WTC11 (cell line): ENCODE results near the gene CACNG7. TPM values are rescaled to one million over a fixed set of nuclear protein-coding genes. Genes with fewer than 3 reads are reported as not detected.

Experiments used
- ATAC-seq: fragments of 200-7000 bp; cut with Tn5 transposase; 2 replicates; pipeline ENCODE4 v1.10.0; 2021; ENCODE audit warnings: mild to moderate bottlenecking, moderate library complexity
- CTCF ChIA-PET: fragments of 300-600 bp; sonication (Branson Sonifier 250); formaldehyde crosslinking; loops from one replicate; lab custom pipeline; 2021; ENCODE audit warnings: antibody characterized with exemption; lab: Charles Lee
- POLR2A ChIA-PET: fragments of 350-600 bp; sonication (Branson Sonifier 250); formaldehyde crosslinking; loops from one replicate; lab custom pipeline; 2021; ENCODE audit warnings: antibody characterized with exemption; lab: Charles Lee
- DNase-seq: peaks from one replicate; pipeline ENCODE4 v3.0.0; 2021; ENCODE audit warnings: low spot score
- H3K27ac Mint-ChIP-seq: 2 replicates; pipeline ENCODE4 v1.8.0; 2021; ENCODE audit warnings: mixed read lengths
- H3K27me3 Mint-ChIP-seq: 2 replicates; pipeline ENCODE4 v1.8.0; 2021; ENCODE audit warnings: low read depth, mild to moderate bottlenecking, moderate library complexity, mixed read lengths
- H3K36me3 Mint-ChIP-seq: 2 replicates; pipeline ENCODE4 v1.8.0; 2021; ENCODE audit warnings: mixed read lengths
- H3K4me1 Mint-ChIP-seq: 2 replicates; pipeline ENCODE4 v1.8.0; 2022; ENCODE audit warnings: mixed read lengths
- H3K4me3 Mint-ChIP-seq: 2 replicates; pipeline ENCODE4 v1.8.0; 2021; ENCODE audit warnings: mild to moderate bottlenecking, moderate library complexity, mixed read lengths
- H3K9me3 Mint-ChIP-seq: 2 replicates; pipeline ENCODE4 v1.8.0; 2021; ENCODE audit warnings: mixed read lengths
- EMX1 ChIP-seq: fragments of 250-450 bp; sonication (Bioruptor Pico); IDR thresholded peaks from 2 replicates; pipeline ENCODE4 v1.8.0; 2021; ENCODE audit warnings: mild to moderate bottlenecking
- ESRRA ChIP-seq: sonication (generic); formaldehyde crosslinking; IDR thresholded peaks from 2 replicates; pipeline ENCODE4 v1.8.1; 2022; ENCODE audit warnings: mild to moderate bottlenecking, missing genetic modification reagents, borderline replicate concordance
- FOXK1 ChIP-seq: sonication (generic); formaldehyde crosslinking; IDR thresholded peaks from 2 replicates; pipeline ENCODE4 v1.8.0; 2022; ENCODE audit warnings: mild to moderate bottlenecking, moderate library complexity, missing genetic modification reagents
- NFATC4 ChIP-seq: fragments of 250-450 bp; sonication (Bioruptor Pico); IDR thresholded peaks from 2 replicates; pipeline ENCODE4 v1.9.0; 2021; ENCODE audit warnings: mild to moderate bottlenecking
- NFYB ChIP-seq: sonication (generic); formaldehyde crosslinking; conservative IDR thresholded peaks from 2 replicates; pipeline ENCODE4 v1.8.0; 2022; ENCODE audit warnings: low read depth, missing genetic modification reagents
- NR1H2 ChIP-seq: sonication (generic); formaldehyde crosslinking; IDR thresholded peaks from 2 replicates; pipeline ENCODE4 v1.9.0; 2021; ENCODE audit warnings: mild to moderate bottlenecking, moderate library complexity, missing genetic modification reagents
- RELA ChIP-seq: sonication (generic); formaldehyde crosslinking; IDR thresholded peaks from 2 replicates; pipeline ENCODE4 v1.8.1; 2022; ENCODE audit warnings: missing genetic modification reagents, mild to moderate bottlenecking, borderline replicate concordance
- TCF7 ChIP-seq: sonication (generic); formaldehyde crosslinking; IDR thresholded peaks from 2 replicates; pipeline ENCODE4 v1.8.0; 2022; ENCODE audit warnings: mild to moderate bottlenecking, low read depth, missing genetic modification reagents, moderate library complexity
- TEAD4 ChIP-seq: sonication (generic); formaldehyde crosslinking; IDR thresholded peaks from 2 replicates; pipeline ENCODE4 v1.8.0; 2022; ENCODE audit warnings: mild to moderate bottlenecking, missing genetic modification reagents
- ZNF138 ChIP-seq: sonication (generic); formaldehyde crosslinking; conservative IDR thresholded peaks from 2 replicates; pipeline ENCODE4 v1.8.1; 2022; ENCODE audit warnings: mild to moderate bottlenecking, moderate library complexity, missing genetic modification reagents
- total RNA-seq: library from RNA; stranded (reverse); gene quantifications from 3 replicates; pipeline ENCODE4 v1.2.3, GENCODE V29; 2021
- TF ChIP-seq, protein P1 (sequence below): sonication (generic); formaldehyde crosslinking; IDR thresholded peaks from 2 replicates; pipeline ENCODE4 v1.8.1; 2023; ENCODE audit warnings: mild to moderate bottlenecking, missing genetic modification reagents, borderline replicate concordance
- TF ChIP-seq, protein P2 (sequence below): sonication (generic); formaldehyde crosslinking; IDR thresholded peaks from 2 replicates; pipeline ENCODE4 v1.8.1; 2023; ENCODE audit warnings: mild to moderate bottlenecking, missing genetic modification reagents, moderate library complexity
- TF ChIP-seq, protein P3 (sequence below): sonication (generic); formaldehyde crosslinking; IDR thresholded peaks from 2 replicates; pipeline ENCODE4 v1.8.1; 2022; ENCODE audit warnings: low read depth, mild to moderate bottlenecking, moderate library complexity, missing genetic modification reagents, borderline replicate concordance
- TF ChIP-seq, protein P4 (sequence below): sonication (generic); formaldehyde crosslinking; IDR thresholded peaks from 2 replicates; pipeline ENCODE4 v1.8.0; 2023; ENCODE audit warnings: missing genetic modification reagents, mild to moderate bottlenecking, borderline replicate concordance
- TF ChIP-seq, protein P5 (sequence below): sonication (generic); formaldehyde crosslinking; IDR thresholded peaks from 2 replicates; pipeline ENCODE4 v1.8.0; 2022; ENCODE audit warnings: mild to moderate bottlenecking, missing genetic modification reagents

CACNG7 gene
- total RNA-seq, 1 experiment from 2014 or later = 33.3 TPM

DNA sequence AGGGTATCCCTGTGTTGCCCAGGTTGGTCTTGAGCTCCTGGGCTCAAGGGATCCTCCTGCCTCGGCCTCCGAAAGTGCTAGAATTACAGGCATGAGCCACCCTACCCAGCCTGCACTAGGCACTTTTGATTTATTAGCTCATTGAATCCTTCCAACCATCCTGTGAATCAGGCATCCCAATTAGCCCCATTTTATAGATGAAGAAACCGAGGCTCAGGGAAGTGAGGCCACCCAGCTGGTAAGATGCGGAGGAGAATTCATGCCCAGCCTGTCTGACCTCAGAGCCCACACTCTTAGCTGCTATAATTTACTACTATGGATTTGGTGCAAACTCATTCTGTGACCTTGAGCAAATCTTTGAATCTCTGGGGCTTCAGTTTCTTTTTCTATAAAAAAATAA is 35.9 kb downstream of the CACNG7 start:
- Mint-ChIP-seq H3K4me1 (peaks cover 39% of the 10 kb centered on the region), H3K27me3 (no peaks in the 10 kb centered on the region), H3K27ac (peak overlapping the region; percentile 36; the same call in 1 of the 2 replicates), H3K9me3 (no peaks in the 10 kb centered on the region), H3K36me3 (peaks cover 7% of the 10 kb centered on the region; the same call in 1 of the 2 replicates), H3K4me3 (peak overlapping the region; percentile 78)
- POLR2A ChIA-PET = interaction anchor here (0.5 kb wide), 1 partner anchor 933 kb away, joined by 3 read pairs; no protein-coding TSS in a partner anchor
- CTCF ChIA-PET = interaction anchor here (1.0 to 5.2 kb wide), 5 partner anchors 33 to 152 kb away, joined by 3 to 43 read pairs (median 6); no protein-coding TSS in a partner anchor
- TF ChIP-seq TEAD4 (CRISPR knock-in tag) = no peak
- no peak for TF ChIP-seq ESRRA (CRISPR knock-in tag)
- 0 out of 2 replicates have a peak, but pooled peaks have one; percentile 9 for TF ChIP-seq EMX1
- no peak for TF ChIP-seq NR1H2 (CRISPR knock-in tag)
- no peak for TF ChIP-seq RELA
- TF ChIP-seq, protein P1, sequence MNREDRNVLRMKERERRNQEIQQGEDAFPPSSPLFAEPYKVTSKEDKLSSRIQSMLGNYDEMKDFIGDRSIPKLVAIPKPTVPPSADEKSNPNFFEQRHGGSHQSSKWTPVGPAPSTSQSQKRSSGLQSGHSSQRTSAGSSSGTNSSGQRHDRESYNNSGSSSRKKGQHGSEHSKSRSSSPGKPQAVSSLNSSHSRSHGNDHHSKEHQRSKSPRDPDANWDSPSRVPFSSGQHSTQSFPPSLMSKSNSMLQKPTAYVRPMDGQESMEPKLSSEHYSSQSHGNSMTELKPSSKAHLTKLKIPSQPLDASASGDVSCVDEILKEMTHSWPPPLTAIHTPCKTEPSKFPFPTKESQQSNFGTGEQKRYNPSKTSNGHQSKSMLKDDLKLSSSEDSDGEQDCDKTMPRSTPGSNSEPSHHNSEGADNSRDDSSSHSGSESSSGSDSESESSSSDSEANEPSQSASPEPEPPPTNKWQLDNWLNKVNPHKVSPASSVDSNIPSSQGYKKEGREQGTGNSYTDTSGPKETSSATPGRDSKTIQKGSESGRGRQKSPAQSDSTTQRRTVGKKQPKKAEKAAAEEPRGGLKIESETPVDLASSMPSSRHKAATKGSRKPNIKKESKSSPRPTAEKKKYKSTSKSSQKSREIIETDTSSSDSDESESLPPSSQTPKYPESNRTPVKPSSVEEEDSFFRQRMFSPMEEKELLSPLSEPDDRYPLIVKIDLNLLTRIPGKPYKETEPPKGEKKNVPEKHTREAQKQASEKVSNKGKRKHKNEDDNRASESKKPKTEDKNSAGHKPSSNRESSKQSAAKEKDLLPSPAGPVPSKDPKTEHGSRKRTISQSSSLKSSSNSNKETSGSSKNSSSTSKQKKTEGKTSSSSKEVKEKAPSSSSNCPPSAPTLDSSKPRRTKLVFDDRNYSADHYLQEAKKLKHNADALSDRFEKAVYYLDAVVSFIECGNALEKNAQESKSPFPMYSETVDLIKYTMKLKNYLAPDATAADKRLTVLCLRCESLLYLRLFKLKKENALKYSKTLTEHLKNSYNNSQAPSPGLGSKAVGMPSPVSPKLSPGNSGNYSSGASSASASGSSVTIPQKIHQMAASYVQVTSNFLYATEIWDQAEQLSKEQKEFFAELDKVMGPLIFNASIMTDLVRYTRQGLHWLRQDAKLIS (CRISPR knock-in tag) = no peak
- TF ChIP-seq, protein P2, sequence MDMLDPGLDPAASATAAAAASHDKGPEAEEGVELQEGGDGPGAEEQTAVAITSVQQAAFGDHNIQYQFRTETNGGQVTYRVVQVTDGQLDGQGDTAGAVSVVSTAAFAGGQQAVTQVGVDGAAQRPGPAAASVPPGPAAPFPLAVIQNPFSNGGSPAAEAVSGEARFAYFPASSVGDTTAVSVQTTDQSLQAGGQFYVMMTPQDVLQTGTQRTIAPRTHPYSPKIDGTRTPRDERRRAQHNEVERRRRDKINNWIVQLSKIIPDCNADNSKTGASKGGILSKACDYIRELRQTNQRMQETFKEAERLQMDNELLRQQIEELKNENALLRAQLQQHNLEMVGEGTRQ (CRISPR knock-in tag) = no peak
- TF ChIP-seq, protein P3, sequence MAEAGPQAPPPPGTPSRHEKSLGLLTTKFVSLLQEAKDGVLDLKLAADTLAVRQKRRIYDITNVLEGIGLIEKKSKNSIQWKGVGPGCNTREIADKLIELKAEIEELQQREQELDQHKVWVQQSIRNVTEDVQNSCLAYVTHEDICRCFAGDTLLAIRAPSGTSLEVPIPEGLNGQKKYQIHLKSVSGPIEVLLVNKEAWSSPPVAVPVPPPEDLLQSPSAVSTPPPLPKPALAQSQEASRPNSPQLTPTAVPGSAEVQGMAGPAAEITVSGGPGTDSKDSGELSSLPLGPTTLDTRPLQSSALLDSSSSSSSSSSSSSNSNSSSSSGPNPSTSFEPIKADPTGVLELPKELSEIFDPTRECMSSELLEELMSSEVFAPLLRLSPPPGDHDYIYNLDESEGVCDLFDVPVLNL (CRISPR knock-in tag) = no peak
- DNase-seq (no peak), ATAC-seq (no peak)

DNA sequence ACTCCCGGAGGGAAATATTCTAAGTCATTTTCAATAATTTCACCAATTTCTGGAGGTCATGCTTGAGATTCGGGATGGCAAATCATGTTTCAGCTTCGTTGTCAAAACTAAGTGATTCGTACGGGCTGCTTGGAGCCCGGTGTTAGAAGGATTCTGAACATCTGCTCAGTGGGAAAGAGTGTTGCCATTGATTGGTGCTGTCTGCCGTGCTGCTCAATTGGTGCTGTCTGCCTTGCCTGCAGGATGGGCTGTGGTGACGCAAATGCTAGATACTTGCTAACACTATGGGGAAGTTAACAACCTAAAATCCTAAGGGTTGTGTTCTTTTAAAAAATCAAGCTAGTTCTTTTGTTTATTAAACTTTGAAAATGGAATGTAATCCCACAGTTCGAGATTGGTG is 36.4 kb downstream of the CACNG7 start:
- H3K27ac Mint-ChIP-seq = peak overlapping the region; percentile 85
- ATAC-seq = peak; percentile 5
- CTCF ChIA-PET = interaction anchor here (1.0 to 5.2 kb wide), 5 partner anchors 33 to 152 kb away, joined by 3 to 43 read pairs (median 6); no protein-coding TSS in a partner anchor
- peaks cover 2% of the 10 kb centered on the region; the same call in 1 of the 2 replicates for H3K36me3 Mint-ChIP-seq
- H3K4me1 Mint-ChIP-seq = peaks cover 39% of the 10 kb centered on the region
- TF ChIP-seq FOXK1 (CRISPR knock-in tag) (peak; percentile 88), ZNF138 (CRISPR knock-in tag) (no peak), TCF7 (CRISPR knock-in tag) (no peak), NFATC4 (CRISPR knock-in tag) (no peak), NFYB (CRISPR knock-in tag) (no peak)
- TF ChIP-seq, protein P4, sequence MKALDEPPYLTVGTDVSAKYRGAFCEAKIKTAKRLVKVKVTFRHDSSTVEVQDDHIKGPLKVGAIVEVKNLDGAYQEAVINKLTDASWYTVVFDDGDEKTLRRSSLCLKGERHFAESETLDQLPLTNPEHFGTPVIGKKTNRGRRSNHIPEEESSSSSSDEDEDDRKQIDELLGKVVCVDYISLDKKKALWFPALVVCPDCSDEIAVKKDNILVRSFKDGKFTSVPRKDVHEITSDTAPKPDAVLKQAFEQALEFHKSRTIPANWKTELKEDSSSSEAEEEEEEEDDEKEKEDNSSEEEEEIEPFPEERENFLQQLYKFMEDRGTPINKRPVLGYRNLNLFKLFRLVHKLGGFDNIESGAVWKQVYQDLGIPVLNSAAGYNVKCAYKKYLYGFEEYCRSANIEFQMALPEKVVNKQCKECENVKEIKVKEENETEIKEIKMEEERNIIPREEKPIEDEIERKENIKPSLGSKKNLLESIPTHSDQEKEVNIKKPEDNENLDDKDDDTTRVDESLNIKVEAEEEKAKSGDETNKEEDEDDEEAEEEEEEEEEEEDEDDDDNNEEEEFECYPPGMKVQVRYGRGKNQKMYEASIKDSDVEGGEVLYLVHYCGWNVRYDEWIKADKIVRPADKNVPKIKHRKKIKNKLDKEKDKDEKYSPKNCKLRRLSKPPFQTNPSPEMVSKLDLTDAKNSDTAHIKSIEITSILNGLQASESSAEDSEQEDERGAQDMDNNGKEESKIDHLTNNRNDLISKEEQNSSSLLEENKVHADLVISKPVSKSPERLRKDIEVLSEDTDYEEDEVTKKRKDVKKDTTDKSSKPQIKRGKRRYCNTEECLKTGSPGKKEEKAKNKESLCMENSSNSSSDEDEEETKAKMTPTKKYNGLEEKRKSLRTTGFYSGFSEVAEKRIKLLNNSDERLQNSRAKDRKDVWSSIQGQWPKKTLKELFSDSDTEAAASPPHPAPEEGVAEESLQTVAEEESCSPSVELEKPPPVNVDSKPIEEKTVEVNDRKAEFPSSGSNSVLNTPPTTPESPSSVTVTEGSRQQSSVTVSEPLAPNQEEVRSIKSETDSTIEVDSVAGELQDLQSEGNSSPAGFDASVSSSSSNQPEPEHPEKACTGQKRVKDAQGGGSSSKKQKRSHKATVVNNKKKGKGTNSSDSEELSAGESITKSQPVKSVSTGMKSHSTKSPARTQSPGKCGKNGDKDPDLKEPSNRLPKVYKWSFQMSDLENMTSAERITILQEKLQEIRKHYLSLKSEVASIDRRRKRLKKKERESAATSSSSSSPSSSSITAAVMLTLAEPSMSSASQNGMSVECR (CRISPR knock-in tag) = no peak
- TF ChIP-seq, protein P5, sequence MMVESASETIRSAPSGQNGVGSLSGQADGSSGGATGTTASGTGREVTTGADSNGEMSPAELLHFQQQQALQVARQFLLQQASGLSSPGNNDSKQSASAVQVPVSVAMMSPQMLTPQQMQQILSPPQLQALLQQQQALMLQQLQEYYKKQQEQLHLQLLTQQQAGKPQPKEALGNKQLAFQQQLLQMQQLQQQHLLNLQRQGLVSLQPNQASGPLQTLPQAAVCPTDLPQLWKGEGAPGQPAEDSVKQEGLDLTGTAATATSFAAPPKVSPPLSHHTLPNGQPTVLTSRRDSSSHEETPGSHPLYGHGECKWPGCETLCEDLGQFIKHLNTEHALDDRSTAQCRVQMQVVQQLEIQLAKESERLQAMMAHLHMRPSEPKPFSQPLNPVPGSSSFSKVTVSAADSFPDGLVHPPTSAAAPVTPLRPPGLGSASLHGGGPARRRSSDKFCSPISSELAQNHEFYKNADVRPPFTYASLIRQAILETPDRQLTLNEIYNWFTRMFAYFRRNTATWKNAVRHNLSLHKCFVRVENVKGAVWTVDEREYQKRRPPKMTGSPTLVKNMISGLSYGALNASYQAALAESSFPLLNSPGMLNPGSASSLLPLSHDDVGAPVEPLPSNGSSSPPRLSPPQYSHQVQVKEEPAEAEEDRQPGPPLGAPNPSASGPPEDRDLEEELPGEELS = no peak
- POLR2A ChIA-PET = no interaction called here
- H3K4me3 Mint-ChIP-seq = peak overlapping the region; percentile 78
- DNase-seq = peak; percentile 63
- no peaks in the 10 kb centered on the region for H3K27me3 Mint-ChIP-seq
- H3K9me3 Mint-ChIP-seq = no peaks in the 10 kb centered on the region
